HL-60 (cell line): ENCODE results near the gene RPS6KA4.
A peak's percentile ranks its signal among the peaks of the same experiment; 100 is the strongest.

Experiments used
- DNase-seq, 2 experiments: peaks; one replicate each; pipeline ENCODE4 v3.0.0-alpha.2; 2010 to 2020; ENCODE audit warnings: low read depth in 1 of 2, low spot score in 1 of 2
- H3K27ac ChIP-seq: fragments of 250-450 bp; sonication (Bioruptor Pico); replicated peaks from 2 replicates; pipeline ENCODE4 v1.5.1; 2020; ENCODE audit warnings: mild to moderate bottlenecking, moderate library complexity
- H3K27me3 ChIP-seq: fragments of 250-450 bp; sonication (Bioruptor Pico); 2 replicates; pipeline ENCODE4 v1.5.1; 2021; ENCODE audit warnings: mild to moderate bottlenecking, moderate library complexity; ENCODE audit not compliant: insufficient read depth, poor library complexity, severe bottlenecking
- H3K4me3 ChIP-seq: replicated peaks from 2 replicates; pipeline ENCODE4 v1.5.1; 2011; ENCODE audit warnings: mild to moderate bottlenecking, control low read depth, low read length; ENCODE audit not compliant: insufficient read depth
- CTCF ChIP-seq: IDR thresholded peaks from one replicate; pipeline ENCODE4 v1.5.1; 2011; ENCODE audit warnings: low read length, control low read depth, inconsistent platforms; ENCODE audit not compliant: insufficient read depth
- GABPA ChIP-seq: IDR thresholded peaks from 2 replicates; pipeline ENCODE4 v1.6.1; 2012; ENCODE audit warnings: low read depth
- POLR2AphosphoS5 ChIP-seq: IDR thresholded peaks from 2 replicates; pipeline ENCODE4 v1.6.1; 2012; ENCODE audit warnings: low read depth
- REST ChIP-seq: IDR thresholded peaks from 2 replicates; pipeline ENCODE4 v1.6.1; 2012; ENCODE audit warnings: low read depth; ENCODE audit not compliant: insufficient replicate concordance
- SPI1 ChIP-seq: IDR thresholded peaks from 2 replicates; pipeline ENCODE4 v1.6.1; 2012; ENCODE audit warnings: low read depth, mild to moderate bottlenecking, borderline replicate concordance

Gene RPS6KA4

GRCh38 chr11:64355078-64355940 is 3.7 kb upstream of the RPS6KA4 start:
- H3K27ac ChIP-seq = peak overlapping the region; percentile 65

GRCh38 chr11:64356498-64357411 is 2.2 kb upstream of the RPS6KA4 start:
- Histone ChIP-seq H3K27ac (no peak overlapping the region), H3K27me3 (no peaks in the 10 kb centered on the region), H3K4me3 (no peak overlapping the region)
- TF ChIP-seq GABPA (no peak), POLR2AphosphoS5 (peak; percentile 14; the same call in 1 of the 2 replicates), CTCF (peak; percentile 26)
- DNase-seq = peak in 1 of 2 experiments; percentile 76

More at GRCh38 chr11:64355078-64355940, 3.7 kb upstream of the RPS6KA4 start:
- Histone ChIP-seq H3K4me3 (0 out of 2 replicates have a peak overlapping the region, but pooled peaks have one; percentile 6), H3K27me3 (no peaks in the 10 kb centered on the region)
- DNase-seq = peak; percentile 88 to 90
- TF ChIP-seq GABPA = no peak
- no peak for TF ChIP-seq REST
- no peak for TF ChIP-seq POLR2AphosphoS5
- peak; percentile 36; the same call in 1 of the 2 replicates for TF ChIP-seq SPI1
- peak; percentile 40 for TF ChIP-seq CTCF

GRCh38 chr11:64357446-64357845 is 1.5 kb upstream of the RPS6KA4 start:
- Histone ChIP-seq H3K4me3 (no peak overlapping the region), H3K27ac (no peak overlapping the region), H3K27me3 (no peaks in the 10 kb centered on the region)
- no peak for TF ChIP-seq POLR2AphosphoS5
- no peak for TF ChIP-seq GABPA
- no peak for TF ChIP-seq CTCF
- TF ChIP-seq REST = no peak
- TF ChIP-seq SPI1 = no peak
- DNase-seq = no peak
